Liver (tissue), 3 donors: ENCODE data around the gene SRGAP3.

Experiments
- EGR1 ChIP-seq, 2 donors: IDR thresholded peaks; 2 replicates each; pipeline ENCODE4 v1.6.1; 2016 to 2018; ENCODE audit warnings: antibody characterized with exemption in 2 of 2, low read depth in 2 of 2
- GABPA ChIP-seq, 2 donors: IDR thresholded peaks in 1 of 2; conservative IDR thresholded peaks in 1 of 2; 2 replicates each; pipeline ENCODE4 v1.6.1; 2016; ENCODE audit warnings: antibody characterized with exemption in 2 of 2, mild to moderate bottlenecking in 1 of 2, moderate library complexity in 1 of 2
- SP1 ChIP-seq: IDR thresholded peaks from 2 replicates; pipeline ENCODE4 v1.6.1; 2018; ENCODE audit warnings: antibody characterized with exemption, mild to moderate bottlenecking
- TAF1 ChIP-seq: conservative IDR thresholded peaks from 2 replicates; pipeline ENCODE4 v1.6.1; 2016; ENCODE audit warnings: antibody characterized with exemption, mild to moderate bottlenecking
- YY1 ChIP-seq: IDR thresholded peaks from 2 replicates; pipeline ENCODE4 v1.6.1; 2016; ENCODE audit warnings: antibody characterized with exemption, mild to moderate bottlenecking
- TF ChIP-seq, protein P1 (sequence below): fragments of 150-350 bp; IDR thresholded peaks from 2 replicates; pipeline ENCODE4 v1.5.1; 2017; ENCODE audit warnings: improper control_type of control experiment, low read depth, low read length; ENCODE audit not compliant: missing input control
- TF ChIP-seq, protein P2 (sequence below): IDR thresholded peaks from 2 replicates; pipeline ENCODE4 v1.6.1; 2016; ENCODE audit warnings: antibody characterized with exemption
- TF ChIP-seq, protein P3 (sequence below): IDR thresholded peaks from 2 replicates; pipeline ENCODE4 v1.6.1; 2016; ENCODE audit warnings: antibody characterized with exemption, mild to moderate bottlenecking
- donor health status: healthy.
- donor health status: healthy.

GRCh38 chr3:9158865-9159630 lies 90.4 kb downstream of the SRGAP3 start:
- TF ChIP-seq YY1 (no peak), SP1 (no peak), GABPA (IDR thresholded peaks at IDR 0.05 in 1 of 2, conservative IDR thresholded peaks at IDR 0.05 in 1 of 2) (no peak), EGR1 (IDR thresholded peaks at IDR 0.05; ENCODE audit: low read depth in 2 of 2) (no peak), TAF1 (no peak)
- TF ChIP-seq, protein P1, sequence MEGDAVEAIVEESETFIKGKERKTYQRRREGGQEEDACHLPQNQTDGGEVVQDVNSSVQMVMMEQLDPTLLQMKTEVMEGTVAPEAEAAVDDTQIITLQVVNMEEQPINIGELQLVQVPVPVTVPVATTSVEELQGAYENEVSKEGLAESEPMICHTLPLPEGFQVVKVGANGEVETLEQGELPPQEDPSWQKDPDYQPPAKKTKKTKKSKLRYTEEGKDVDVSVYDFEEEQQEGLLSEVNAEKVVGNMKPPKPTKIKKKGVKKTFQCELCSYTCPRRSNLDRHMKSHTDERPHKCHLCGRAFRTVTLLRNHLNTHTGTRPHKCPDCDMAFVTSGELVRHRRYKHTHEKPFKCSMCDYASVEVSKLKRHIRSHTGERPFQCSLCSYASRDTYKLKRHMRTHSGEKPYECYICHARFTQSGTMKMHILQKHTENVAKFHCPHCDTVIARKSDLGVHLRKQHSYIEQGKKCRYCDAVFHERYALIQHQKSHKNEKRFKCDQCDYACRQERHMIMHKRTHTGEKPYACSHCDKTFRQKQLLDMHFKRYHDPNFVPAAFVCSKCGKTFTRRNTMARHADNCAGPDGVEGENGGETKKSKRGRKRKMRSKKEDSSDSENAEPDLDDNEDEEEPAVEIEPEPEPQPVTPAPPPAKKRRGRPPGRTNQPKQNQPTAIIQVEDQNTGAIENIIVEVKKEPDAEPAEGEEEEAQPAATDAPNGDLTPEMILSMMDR: no peak
- TF ChIP-seq, protein P2, sequence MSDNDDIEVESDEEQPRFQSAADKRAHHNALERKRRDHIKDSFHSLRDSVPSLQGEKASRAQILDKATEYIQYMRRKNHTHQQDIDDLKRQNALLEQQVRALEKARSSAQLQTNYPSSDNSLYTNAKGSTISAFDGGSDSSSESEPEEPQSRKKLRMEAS: no peak
- TF ChIP-seq, protein P3, sequence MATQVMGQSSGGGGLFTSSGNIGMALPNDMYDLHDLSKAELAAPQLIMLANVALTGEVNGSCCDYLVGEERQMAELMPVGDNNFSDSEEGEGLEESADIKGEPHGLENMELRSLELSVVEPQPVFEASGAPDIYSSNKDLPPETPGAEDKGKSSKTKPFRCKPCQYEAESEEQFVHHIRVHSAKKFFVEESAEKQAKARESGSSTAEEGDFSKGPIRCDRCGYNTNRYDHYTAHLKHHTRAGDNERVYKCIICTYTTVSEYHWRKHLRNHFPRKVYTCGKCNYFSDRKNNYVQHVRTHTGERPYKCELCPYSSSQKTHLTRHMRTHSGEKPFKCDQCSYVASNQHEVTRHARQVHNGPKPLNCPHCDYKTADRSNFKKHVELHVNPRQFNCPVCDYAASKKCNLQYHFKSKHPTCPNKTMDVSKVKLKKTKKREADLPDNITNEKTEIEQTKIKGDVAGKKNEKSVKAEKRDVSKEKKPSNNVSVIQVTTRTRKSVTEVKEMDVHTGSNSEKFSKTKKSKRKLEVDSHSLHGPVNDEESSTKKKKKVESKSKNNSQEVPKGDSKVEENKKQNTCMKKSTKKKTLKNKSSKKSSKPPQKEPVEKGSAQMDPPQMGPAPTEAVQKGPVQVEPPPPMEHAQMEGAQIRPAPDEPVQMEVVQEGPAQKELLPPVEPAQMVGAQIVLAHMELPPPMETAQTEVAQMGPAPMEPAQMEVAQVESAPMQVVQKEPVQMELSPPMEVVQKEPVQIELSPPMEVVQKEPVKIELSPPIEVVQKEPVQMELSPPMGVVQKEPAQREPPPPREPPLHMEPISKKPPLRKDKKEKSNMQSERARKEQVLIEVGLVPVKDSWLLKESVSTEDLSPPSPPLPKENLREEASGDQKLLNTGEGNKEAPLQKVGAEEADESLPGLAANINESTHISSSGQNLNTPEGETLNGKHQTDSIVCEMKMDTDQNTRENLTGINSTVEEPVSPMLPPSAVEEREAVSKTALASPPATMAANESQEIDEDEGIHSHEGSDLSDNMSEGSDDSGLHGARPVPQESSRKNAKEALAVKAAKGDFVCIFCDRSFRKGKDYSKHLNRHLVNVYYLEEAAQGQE: no peak
